BE2C (cell line): ENCODE data around the gene NAA15. TPM values are rescaled to one million over a fixed set of nuclear protein-coding genes. Genes with fewer than 3 reads are reported as not detected.
"Not testable (repeated sequence)": the region's sequence is repeated elsewhere in the genome, so short reads cannot be mapped to it uniquely, and the experiment has no call there.

Source experiments
- DNase-seq: peaks from one replicate; pipeline ENCODE4 v3.0.0-alpha.2; 2020
- H3K27me3 ChIP-seq: fragments of 250-450 bp; sonication (Bioruptor Pico); 2 replicates; pipeline ENCODE4 v1.5.1; 2020; ENCODE audit warnings: mild to moderate bottlenecking
- H3K36me3 ChIP-seq: fragments of 250-450 bp; sonication (Bioruptor Pico); 2 replicates; pipeline ENCODE4 v1.5.1; 2020; ENCODE audit warnings: mild to moderate bottlenecking
- H3K4me1 ChIP-seq: fragments of 250-450 bp; sonication (Bioruptor Pico); 2 replicates; pipeline ENCODE4 v1.5.1; 2020
- H3K4me3 ChIP-seq: 2 replicates; pipeline ENCODE4 v1.5.1; 2011; ENCODE audit warnings: low read depth, low read length
- H3K9me3 ChIP-seq: fragments of 250-450 bp; sonication (Bioruptor Pico); 2 replicates; pipeline ENCODE4 v1.5.1; 2020
- CTCF ChIP-seq: IDR thresholded peaks from 2 replicates; pipeline ENCODE4 v1.5.1; 2012; ENCODE audit warnings: mild to moderate bottlenecking, low read depth, low read length
- polyA plus RNA-seq: library from polyadenylated mRNA; unstranded; fragments of >200 nt; gene quantifications from one replicate; pipeline ENCODE4 v1.2.1, GENCODE V29; 2012; ENCODE audit warnings: low read depth, missing spikeins; ENCODE audit not compliant: insufficient read length, insufficient read depth

The NAA15 gene
- 18.5 TPM for polyA plus RNA-seq

DNA sequence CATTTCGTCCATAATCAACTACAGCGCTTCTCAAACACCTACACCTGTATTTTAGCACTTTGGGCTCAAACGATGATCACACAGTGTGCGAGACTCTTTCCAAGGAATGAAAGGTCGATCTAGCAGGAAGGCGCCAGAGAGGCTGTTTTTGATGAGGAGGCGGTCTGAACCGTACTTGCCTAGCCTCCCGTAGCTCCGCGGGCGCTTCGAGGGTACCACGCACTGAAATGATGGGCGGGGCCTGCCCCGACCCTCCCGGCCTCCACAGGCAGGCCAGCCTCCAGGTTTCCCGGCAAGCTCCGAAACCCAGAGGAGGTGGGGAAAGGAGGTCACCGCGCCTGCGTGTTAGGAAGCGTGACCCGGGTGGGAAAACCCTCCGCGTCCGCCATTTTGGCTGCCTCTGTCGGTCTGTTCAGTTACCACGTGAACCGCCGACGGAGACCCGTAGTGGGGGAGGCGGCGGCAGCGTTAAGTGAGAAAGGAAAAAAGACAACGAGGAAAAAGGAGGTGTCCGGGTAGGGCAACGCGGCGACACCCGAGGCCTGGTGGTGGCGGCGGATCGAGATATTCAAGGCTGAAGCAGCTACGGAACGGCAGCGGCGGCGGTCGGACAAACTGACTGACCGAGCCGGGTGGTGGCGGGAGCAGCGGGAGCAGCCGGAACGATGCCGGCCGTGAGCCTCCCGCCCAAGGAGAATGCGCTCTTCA is at the start of gene NAA15:
Gene NAA15 (plus strand): TSS at position 393 of the 708 bp plus-strand sequence. CDS start 273 bp downstream, at position 666.
- Histone ChIP-seq H3K4me1 (peaks cover under 1% of the 10 kb centered on the region), H3K9me3 (no peaks in the 10 kb centered on the region), H3K27me3 (no peaks in the 10 kb centered on the region), H3K36me3 (peaks cover 30% of the 10 kb centered on the region), H3K4me3 (peak within 1 kb of the TSS; percentile 76)
- peak; percentile 98 for DNase-seq
- no peak for TF ChIP-seq CTCF

DNA sequence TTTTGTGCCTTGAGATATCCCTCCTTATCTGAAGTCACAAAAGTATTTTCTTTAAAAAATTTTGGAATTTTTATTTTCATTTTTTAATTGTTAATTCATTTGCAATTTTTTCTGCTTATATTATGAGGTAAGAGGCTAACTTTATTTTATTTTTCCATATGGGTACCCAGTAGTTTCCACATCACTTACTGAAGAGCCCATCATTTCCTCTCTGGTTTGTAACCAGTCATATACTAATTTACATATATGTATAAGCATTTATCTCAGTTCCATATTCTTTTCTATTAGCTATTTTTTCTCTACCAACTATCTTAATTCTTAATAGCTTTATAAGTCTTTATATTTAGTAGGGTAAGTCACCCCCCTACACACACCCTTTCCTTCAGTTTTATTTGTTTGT is 48.3 kb upstream of the NAA15 start:
- Histone ChIP-seq H3K4me3 (no peak overlapping the region), H3K36me3 (no peaks in the 10 kb centered on the region), H3K9me3 (no peaks in the 10 kb centered on the region), H3K4me1 (no peaks in the 10 kb centered on the region), H3K27me3 (no peaks in the 10 kb centered on the region)
- no peak for TF ChIP-seq CTCF
- no peak for DNase-seq

DNA sequence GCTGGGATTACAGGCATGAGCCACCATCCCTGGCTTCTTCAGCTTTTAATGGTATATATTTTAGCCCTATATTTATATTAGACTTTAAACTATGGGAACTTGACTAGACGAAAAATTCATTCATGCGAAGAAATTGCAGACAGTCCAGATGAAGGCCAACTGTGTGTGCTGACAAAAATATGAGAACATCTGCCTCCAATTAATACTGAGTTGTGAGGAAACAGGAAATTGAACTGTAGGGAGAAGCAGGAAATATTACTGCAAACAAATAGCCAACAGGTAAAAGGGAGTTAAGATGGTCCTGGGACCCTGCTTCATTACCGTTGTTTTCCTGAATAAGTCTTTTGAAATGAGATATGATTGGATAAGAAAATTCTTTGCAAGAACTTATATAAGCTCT is 47.6 kb upstream of the NAA15 start:
- no peaks in the 10 kb centered on the region for H3K9me3 ChIP-seq
- H3K4me1 ChIP-seq, result no peaks in the 10 kb centered on the region
- no peaks in the 10 kb centered on the region for H3K36me3 ChIP-seq
- H3K27me3 ChIP-seq, result no peaks in the 10 kb centered on the region
- TF ChIP-seq CTCF, result no peak
- DNase-seq, result no peak
- H3K4me3 ChIP-seq, result no peak overlapping the region

- not testable (repeated sequence) for H3K27me3 ChIP-seq, H3K4me1 ChIP-seq, H3K4me3 ChIP-seq, DNase-seq, H3K9me3 ChIP-seq, H3K36me3 ChIP-seq
These were observed 45.7 kb upstream of the NAA15 start for GRCh38 chr4:139255581-139255980.

DNA sequence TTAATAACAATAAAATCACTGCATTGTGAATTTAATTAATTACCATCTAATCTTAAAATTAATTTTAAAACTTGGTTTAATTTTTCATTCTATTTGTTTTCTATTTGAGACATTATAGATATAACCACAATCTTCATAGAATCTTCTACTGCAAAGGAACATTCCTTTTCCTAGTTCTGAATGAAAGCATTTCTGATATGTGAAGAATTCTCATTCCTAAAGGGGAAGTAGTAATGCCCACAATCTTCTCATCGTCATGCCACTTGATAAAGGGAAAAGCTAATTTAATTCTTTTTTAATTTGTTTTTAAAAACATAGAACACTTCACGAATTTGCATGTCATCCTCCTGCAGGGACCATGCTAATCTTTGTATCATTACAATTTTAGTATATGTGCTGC is 45.0 kb upstream of the NAA15 start:
- Histone ChIP-seq H3K4me1 (no peaks in the 10 kb centered on the region), H3K27me3 (no peaks in the 10 kb centered on the region), H3K36me3 (no peaks in the 10 kb centered on the region), H3K4me3 (no peak overlapping the region), H3K9me3 (no peaks in the 10 kb centered on the region)
- TF ChIP-seq CTCF, result no peak
- DNase-seq, result no peak

- Histone ChIP-seq H3K4me3 (no peak overlapping the region), H3K36me3 (no peaks in the 10 kb centered on the region), H3K27me3 (no peaks in the 10 kb centered on the region), H3K4me1 (peaks cover 5% of the 10 kb centered on the region; the same call in 1 of the 2 replicates), H3K9me3 (no peaks in the 10 kb centered on the region)
- DNase-seq, result no peak
- no peak for TF ChIP-seq CTCF
These were observed 35.7 kb upstream of the NAA15 start for GRCh38 chr4:139265654-139266053.
